Measurements from ENCODE around the gene HMGCS1. TPM values are rescaled to one million over a fixed set of nuclear protein-coding genes. Genes with fewer than 3 reads are reported as not detected.

HMGCS1 gene
- total RNA-seq, 1 experiment from 2014 or later, result 52.8 TPM

DNA sequence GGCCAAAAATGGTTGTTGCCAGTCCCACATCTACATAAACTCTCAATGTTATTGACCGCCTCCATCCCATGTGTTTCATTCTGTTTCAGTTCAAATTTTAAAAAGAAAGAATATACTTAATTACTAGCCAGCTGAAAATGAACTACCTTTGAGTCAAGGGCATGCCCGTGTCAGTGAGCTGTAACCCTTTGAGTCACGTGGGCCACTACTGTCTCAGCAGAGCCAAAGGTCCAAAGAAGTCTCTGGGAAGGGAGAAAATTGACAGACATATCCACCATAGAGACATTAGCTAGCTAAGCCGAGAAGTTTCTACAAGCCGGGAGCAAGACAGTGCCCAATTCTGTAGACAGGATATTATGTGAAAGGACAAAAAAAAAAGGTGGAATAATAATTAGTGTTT is 61.5 kb downstream of the HMGCS1 start:
- intact Hi-C loops (cut with micrococcal nuclease), result no loop called here
- no peaks in the 10 kb centered on the region for H3K27me3 ChIP-seq (ENCODE audit: insufficient read depth, low read length)
- ChIA-PET POLR2A (no interaction called here), RAD21 (ENCODE audit: low non-redundant PET in 1 of 2, low total read pairs in 2 of 2, uncharacterized antibody in 2 of 2, unreplicated experiment in 2 of 2) (no interaction called here), CTCF (no interaction called here)
- no peak overlapping the region for H3K9ac ChIP-seq (ENCODE audit: low read length)
- no peaks in the 10 kb centered on the region for H3K36me3 ChIP-seq (ENCODE audit: control insufficient read depth in 1 of 2, insufficient read depth in 2 of 2, low read length in 2 of 2)
- no peaks in the 10 kb centered on the region for H3K9me3 ChIP-seq (ENCODE audit: control insufficient read depth in 1 of 2, insufficient read depth in 1 of 2, low read depth in 1 of 2, low read length in 2 of 2)
- H3K4me1 ChIP-seq (ENCODE audit: control insufficient read depth in 1 of 2, insufficient read depth in 2 of 2, low read length in 2 of 2), result no peaks in the 10 kb centered on the region
- no peaks in the 10 kb centered on the region for H3K9me2 ChIP-seq (ENCODE audit: insufficient read depth)
- BruUV-seq (replicated peaks), result no TSS peak
- H3K4me3 ChIP-seq (replicated peaks in 1 of 2; ENCODE audit: low read depth in 1 of 2, low read length in 2 of 2), result no peak overlapping the region
- H4K20me1 ChIP-seq (ENCODE audit: insufficient read depth), result no peaks in the 10 kb centered on the region
- no peak overlapping the region for H3K27ac ChIP-seq (ENCODE audit: low read depth, low read length)
- no peaks in the 10 kb centered on the region for H3K79me2 ChIP-seq (ENCODE audit: insufficient read depth, low read length)
- no peak for TF ChIP-seq EZH2phosphoT487 (IDR thresholded peaks at IDR 0.05; ENCODE audit: borderline replicate concordance)
- no peak for TF ChIP-seq EZH2 (IDR thresholded peaks at IDR 0.05)
- no peak for TF ChIP-seq CBX3 (IDR thresholded peaks at IDR 0.05; ENCODE audit: low read depth)
- TF ChIP-seq ELF1 (IDR thresholded peaks at IDR 0.05; ENCODE audit: borderline replicate concordance, low read depth), result no peak
- no peak for TF ChIP-seq SIN3A (IDR thresholded peaks at IDR 0.05; ENCODE audit: low read depth)
- no peak for TF ChIP-seq ZFX (IDR thresholded peaks at IDR 0.05)
- TF ChIP-seq RAD21 (IDR thresholded peaks at IDR 0.05; ENCODE audit: low read depth), result no peak
- TF ChIP-seq YY1 (IDR thresholded peaks at IDR 0.05; ENCODE audit: extremely low read depth, insufficient replicate concordance, low read depth, low read length), result no peak
- TF ChIP-seq TCF7L2 (IDR thresholded peaks at IDR 0.05; ENCODE audit: borderline replicate concordance, extremely low read depth, insufficient read depth, insufficient read length), result no peak
- no peak for TF ChIP-seq JUND (IDR thresholded peaks at IDR 0.05)
- no peak for TF ChIP-seq SRF (IDR thresholded peaks at IDR 0.05; ENCODE audit: low read depth)
- TF ChIP-seq ZNF274 (IDR thresholded peaks at IDR 0.05; ENCODE audit: low read depth, low read length), result no peak
- H2AFZ ChIP-seq (ENCODE audit: low read depth, low read length, poor library complexity, severe bottlenecking), result no peak overlapping the region
- H3K4me2 ChIP-seq (ENCODE audit: low read length), result no peak overlapping the region
- DNase-seq (ENCODE audit: low read depth, low spot score), result no peak
- no peak for ATAC-seq

DNA sequence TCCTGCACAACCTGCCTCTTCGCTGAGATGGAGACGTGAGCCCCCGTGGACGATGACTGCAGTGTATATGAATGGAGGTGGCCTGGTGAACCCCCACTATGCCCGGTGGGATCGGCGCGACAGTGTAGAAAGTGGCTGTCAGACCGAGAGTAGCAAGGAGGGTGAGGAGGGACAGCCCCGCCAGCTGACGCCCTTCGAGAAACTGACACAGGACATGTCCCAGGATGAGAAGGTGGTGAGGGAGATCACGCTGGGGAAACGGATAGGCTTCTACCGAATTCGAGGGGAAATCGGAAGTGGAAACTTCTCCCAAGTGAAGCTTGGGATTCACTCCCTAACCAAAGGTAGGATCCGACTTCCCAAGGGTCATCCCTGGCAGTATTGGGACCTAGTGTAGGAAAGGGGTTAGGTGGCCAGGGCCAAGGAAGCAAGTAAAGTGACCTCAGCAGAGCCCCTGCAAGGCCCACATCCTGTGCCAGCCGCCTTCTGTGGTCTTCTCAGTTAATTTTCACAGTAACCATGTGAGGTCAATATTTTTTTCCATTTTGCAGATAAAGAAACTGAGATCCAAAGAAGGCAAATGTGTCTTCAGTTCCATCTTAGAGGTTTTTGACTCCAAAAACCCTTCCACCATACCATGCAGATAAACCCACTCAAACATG is 67.4 kb downstream of the HMGCS1 start:
- Histone ChIP-seq H3K9ac (ENCODE audit: low read length) (no peak overlapping the region), H3K4me3 (replicated peaks in 1 of 2; ENCODE audit: low read depth in 1 of 2, low read length in 2 of 2) (no peak overlapping the region), H3K79me2 (ENCODE audit: insufficient read depth, low read length) (no peaks in the 10 kb centered on the region), H3K9me3 (ENCODE audit: control insufficient read depth in 1 of 2, insufficient read depth in 1 of 2, low read depth in 1 of 2, low read length in 2 of 2) (no peaks in the 10 kb centered on the region), H3K4me2 (ENCODE audit: low read length) (no peak overlapping the region), H2AFZ (ENCODE audit: low read depth, low read length, poor library complexity, severe bottlenecking) (no peak overlapping the region), H4K20me1 (ENCODE audit: insufficient read depth) (no peaks in the 10 kb centered on the region), H3K27ac (ENCODE audit: low read depth, low read length) (no peak overlapping the region), H3K4me1 (ENCODE audit: control insufficient read depth in 1 of 2, insufficient read depth in 2 of 2, low read length in 2 of 2) (no peaks in the 10 kb centered on the region), H3K36me3 (ENCODE audit: control insufficient read depth in 1 of 2, insufficient read depth in 2 of 2, low read length in 2 of 2) (no peaks in the 10 kb centered on the region), H3K9me2 (ENCODE audit: insufficient read depth) (no peaks in the 10 kb centered on the region), H3K27me3 (ENCODE audit: insufficient read depth, low read length) (no peaks in the 10 kb centered on the region)
- ATAC-seq (no peak), DNase-seq (ENCODE audit: low read depth, low spot score) (no peak)
- ChIA-PET CTCF (no interaction called here), POLR2A (no interaction called here), RAD21 (ENCODE audit: low non-redundant PET in 1 of 2, low total read pairs in 2 of 2, uncharacterized antibody in 2 of 2, unreplicated experiment in 2 of 2) (no interaction called here)
- TF ChIP-seq ZNF274 (IDR thresholded peaks at IDR 0.05; ENCODE audit: low read depth, low read length) (no peak), ELF1 (IDR thresholded peaks at IDR 0.05; ENCODE audit: borderline replicate concordance, low read depth) (no peak), YY1 (IDR thresholded peaks at IDR 0.05; ENCODE audit: extremely low read depth, insufficient replicate concordance, low read depth, low read length) (no peak), ZFX (IDR thresholded peaks at IDR 0.05) (no peak), TCF7L2 (IDR thresholded peaks at IDR 0.05; ENCODE audit: borderline replicate concordance, extremely low read depth, insufficient read depth, insufficient read length) (no peak), SRF (IDR thresholded peaks at IDR 0.05; ENCODE audit: low read depth) (no peak), POLR2A (IDR thresholded peaks at IDR 0.05; ENCODE audit: borderline replicate concordance, extremely low read depth, insufficient read depth, insufficient read length) (no peak), FOSL1 (IDR thresholded peaks at IDR 0.05; ENCODE audit: low read depth) (no peak), EZH2phosphoT487 (IDR thresholded peaks at IDR 0.05; ENCODE audit: borderline replicate concordance) (no peak), JUND (IDR thresholded peaks at IDR 0.05) (no peak), POLR2AphosphoS5 (IDR thresholded peaks at IDR 0.05; ENCODE audit: low read depth, low read length) (no peak), RAD21 (IDR thresholded peaks at IDR 0.05; ENCODE audit: low read depth) (no peak), SIN3A (IDR thresholded peaks at IDR 0.05; ENCODE audit: low read depth) (no peak), EZH2 (IDR thresholded peaks at IDR 0.05) (no peak), EGR1 (IDR thresholded peaks at IDR 0.05; ENCODE audit: low read depth) (no peak), SP1 (IDR thresholded peaks at IDR 0.05; ENCODE audit: low read depth) (no peak), CEBPB (IDR thresholded peaks at IDR 0.05; ENCODE audit: low read depth) (no peak), CBX3 (IDR thresholded peaks at IDR 0.05; ENCODE audit: low read depth) (no peak)
- TF ChIP-seq, protein P1, sequence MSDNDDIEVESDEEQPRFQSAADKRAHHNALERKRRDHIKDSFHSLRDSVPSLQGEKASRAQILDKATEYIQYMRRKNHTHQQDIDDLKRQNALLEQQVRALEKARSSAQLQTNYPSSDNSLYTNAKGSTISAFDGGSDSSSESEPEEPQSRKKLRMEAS (IDR thresholded peaks at IDR 0.05), result no peak
- TF ChIP-seq, protein P2, sequence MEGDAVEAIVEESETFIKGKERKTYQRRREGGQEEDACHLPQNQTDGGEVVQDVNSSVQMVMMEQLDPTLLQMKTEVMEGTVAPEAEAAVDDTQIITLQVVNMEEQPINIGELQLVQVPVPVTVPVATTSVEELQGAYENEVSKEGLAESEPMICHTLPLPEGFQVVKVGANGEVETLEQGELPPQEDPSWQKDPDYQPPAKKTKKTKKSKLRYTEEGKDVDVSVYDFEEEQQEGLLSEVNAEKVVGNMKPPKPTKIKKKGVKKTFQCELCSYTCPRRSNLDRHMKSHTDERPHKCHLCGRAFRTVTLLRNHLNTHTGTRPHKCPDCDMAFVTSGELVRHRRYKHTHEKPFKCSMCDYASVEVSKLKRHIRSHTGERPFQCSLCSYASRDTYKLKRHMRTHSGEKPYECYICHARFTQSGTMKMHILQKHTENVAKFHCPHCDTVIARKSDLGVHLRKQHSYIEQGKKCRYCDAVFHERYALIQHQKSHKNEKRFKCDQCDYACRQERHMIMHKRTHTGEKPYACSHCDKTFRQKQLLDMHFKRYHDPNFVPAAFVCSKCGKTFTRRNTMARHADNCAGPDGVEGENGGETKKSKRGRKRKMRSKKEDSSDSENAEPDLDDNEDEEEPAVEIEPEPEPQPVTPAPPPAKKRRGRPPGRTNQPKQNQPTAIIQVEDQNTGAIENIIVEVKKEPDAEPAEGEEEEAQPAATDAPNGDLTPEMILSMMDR (IDR thresholded peaks at IDR 0.05 in 2 of 3, conservative IDR thresholded peaks at IDR 0.05 in 1 of 3; ENCODE audit: borderline replicate concordance in 1 of 3, insufficient read depth in 1 of 3, low read depth in 2 of 3, low read length in 2 of 3), result no peak
- BruUV-seq (replicated peaks), result no TSS peak
- intact Hi-C loops (cut with micrococcal nuclease), result no loop called here

Data from HCT116 (cell line).